Stimulated activated CD8-positive, alpha-beta memory T cell treated with anti-CD3 and anti-CD28 coated beads, Interleukin-12 subunit alpha, Interleukin-12 subunit beta, amount 100 ng/mL, for 1 hour (primary cell): Measurements from ENCODE around the gene HAGHL.

Experiments used
- DNase-seq: peaks from one replicate; pipeline ENCODE4 v3.0.0-alpha.2; 2020; ENCODE audit warnings: low read depth

HAGHL gene

DNA sequence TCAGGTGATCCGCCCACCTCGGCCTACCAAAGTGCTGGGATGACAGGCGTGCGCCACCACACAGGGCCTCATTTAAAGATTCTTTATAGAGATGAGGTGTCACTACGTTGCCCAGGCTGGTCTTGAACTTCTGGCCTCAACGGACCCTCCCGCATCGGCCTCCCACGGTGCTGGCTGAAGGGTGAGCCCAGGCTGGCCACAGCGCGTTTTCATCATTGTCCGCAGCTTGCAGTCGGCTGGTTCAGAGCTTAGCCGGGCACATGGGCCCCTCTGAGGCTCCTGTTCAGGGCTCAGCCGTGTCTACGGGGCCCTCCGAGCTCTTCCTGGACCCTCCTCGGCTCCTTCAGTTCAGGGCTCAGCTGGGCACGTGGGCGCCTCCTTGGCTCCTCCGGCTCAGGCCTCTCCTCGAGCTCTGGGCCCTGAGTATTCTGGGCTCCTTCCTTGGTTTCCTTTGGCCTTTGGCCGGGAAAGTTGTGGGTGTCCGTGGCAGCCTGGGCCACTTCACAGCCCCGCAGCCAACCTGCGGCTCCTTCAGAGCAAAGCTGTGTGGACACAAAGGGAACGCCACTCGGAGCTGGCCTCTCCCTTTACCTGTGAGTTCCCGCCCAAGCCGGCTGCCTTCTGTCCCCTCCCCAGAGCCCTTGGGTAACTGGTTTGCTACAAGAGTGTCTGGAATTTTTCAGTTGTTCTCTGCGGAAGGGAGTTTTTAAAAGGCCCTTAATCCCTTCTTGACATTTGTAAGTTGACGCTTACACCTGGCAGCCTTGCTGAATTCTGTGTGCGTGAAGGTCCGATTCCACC is 32.4 kb downstream of the HAGHL start:
- DNase-seq: no peak

DNA sequence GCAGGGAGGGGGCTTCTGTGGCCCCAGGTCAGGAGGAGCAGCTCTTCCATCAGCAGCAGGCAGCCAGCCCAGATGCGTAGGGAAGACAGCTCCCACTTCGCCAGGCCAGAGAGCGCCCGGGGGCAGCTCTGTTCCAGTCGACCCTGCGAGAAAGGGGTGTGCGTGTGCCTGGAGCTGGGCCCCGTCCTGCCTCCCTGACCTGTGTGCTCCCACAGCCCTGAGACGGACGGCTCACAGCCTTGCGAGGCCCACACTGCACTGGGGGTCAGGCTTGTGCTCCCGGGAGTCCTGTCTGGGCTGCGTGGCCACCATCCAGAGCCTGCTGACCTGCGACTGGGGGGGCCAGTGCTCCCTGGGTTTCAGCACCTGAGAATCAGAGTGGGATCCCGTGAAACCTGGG is 33.2 kb downstream of the HAGHL start:
- DNase-seq: no peak

DNA sequence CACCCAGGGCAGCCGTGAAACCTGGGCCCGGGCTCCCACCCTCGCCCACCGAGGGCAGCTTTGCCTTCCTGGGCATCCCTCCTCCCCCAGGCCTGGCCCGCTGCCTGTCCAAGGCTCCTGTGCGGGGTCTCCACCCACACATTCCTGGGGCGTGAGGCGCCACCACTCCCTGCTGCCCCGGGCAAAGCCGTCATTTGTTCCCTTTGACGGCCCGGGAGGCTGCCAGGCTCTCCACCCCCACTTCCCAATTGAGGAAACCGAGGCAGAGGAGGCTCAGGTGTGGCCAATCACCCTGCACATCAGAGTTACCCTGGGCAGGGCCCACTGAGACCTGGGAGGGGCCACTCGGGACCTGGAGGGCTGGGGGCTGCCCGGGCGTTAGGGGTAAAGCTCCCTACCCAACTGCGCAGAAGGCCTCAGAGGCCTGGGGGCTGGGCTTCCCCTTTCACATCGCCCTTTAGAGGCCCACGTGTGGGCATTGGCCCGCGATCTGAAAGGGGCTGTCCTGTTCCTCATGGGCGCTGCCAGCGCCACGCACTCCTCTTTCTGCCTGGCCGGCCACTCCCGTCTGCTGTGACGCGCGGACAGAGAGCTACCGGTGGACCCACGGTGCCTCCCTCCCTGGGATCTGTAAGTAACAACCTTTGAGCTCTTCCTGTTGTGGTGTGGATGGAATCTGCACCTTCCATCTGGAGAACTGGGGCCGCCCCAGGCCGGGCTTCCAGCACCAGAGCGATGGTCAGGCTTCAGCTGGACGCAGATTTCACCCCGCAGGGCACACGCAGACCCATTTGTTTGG is 33.8 kb downstream of the HAGHL start, which contains the start of gene MSLN:
MSLN (plus strand) TSS at position 190 of the 799 bp plus-strand sequence. CDS start 1,947 bp downstream, outside the sequence.
- DNase-seq: no peak

DNA sequence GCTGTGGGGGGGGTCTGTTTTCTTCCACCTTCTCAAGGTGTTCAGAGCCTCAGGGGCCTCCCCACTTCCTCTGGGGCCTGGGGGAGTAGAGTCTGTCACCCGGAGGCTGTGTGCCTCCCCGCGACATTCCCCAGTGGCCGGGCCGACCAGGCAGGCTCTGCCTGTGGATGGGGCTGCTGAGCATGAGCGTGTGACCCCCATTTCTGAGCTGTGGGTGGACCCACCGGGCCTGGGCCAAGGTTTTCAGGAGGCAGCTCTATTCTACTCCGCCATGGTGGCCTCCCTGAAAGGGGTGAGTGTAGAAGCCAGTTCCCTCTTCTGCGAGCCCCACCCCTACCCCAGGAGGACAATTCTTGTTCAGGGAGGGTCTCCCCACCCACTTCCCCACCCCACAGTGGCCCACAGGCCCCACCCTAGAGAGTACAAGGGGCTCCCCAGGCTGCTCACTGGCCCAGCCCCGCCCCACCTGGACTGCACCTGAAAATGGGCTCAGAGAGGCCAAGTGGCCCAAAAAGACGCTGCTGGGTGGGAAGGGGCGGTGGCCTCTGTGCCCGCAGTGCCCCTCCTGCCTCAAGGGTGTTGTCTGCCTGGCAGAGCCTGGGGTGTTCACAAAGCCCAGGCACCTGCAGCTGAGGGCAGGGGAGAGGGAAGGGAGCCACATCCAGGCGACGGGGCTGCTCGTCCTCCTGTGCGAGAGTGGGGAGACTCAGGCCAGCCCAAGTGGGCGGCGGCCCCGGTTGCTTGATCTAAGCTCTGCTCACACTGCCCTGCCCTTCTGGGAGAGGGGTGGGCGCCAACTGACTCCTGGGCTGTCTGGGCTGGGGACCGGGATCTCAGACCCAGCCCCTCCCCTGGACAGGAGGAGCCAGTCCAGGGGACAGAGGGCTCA is 35.0 kb downstream of the HAGHL start:
- DNase-seq: no peak

DNA sequence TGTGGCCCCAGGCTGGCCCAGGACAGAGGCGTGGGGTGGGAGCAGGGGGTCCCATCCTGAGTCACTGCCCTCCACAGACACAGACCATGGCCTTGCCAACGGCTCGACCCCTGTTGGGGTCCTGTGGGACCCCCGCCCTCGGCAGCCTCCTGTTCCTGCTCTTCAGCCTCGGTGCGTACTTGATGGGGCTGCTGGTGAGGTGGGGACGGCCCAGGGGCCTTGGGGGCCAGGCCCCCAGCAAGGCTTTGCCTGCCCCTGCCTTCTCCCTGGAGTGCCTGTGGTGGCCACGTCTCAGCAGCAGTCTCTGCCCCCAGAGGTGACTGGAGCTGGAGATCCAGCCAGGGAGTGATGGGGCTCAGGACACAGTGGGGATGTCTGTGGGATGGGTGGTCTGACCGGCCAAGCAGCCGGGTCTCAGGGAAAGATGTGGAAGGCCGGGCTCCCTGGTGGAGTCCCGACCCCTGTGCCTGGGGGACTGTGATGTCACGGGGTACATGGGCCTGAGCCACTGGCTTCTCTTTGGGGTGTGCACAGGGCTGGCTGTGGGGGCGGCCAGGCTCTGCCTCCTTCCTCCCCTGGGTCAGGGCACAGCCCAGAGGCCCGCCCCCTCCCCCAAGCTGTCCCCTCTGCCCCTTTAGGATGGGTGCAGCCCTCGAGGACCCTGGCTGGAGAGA is 35.8 kb downstream of the HAGHL start:
- DNase-seq: no peak

DNA sequence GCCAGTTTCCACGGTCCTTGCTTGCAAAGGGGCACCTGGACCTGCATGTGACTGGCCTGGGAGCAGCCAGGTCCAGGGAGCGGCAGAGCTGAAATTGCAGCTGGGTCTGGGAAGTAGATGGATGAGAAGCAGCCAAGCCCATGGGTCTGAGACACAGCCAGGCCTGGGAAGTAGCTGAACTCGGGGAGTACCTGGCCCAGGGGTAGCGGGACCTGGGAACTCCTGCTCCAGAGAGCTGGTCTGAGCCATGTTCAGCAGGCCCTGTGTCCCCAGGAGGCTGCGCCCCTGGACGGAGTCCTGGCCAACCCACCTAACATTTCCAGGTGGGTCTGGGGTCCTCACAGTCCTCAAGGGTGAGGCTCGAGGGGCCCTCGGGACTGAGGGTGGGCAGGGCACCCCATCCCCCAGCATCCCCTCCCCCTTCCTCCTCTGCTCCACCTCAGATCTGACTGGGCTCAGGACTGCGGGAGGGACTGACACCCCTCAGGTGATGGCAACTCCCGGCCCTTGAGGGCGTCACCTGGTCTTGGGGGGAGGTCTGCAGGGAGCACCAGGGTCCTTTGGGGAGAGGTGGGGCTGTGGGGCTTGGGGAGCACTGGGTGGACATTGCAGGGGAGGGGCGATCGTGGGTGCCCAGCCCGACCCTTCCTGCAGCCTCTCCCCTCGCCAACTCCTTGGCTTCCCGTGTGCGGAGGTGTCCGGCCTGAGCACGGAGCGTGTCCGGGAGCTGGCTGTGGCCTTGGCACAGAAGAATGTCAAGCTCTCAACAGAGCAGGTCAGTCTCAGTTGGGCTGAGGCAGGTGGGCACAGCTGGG is 36.7 kb downstream of the HAGHL start:
- no peak for DNase-seq

DNA sequence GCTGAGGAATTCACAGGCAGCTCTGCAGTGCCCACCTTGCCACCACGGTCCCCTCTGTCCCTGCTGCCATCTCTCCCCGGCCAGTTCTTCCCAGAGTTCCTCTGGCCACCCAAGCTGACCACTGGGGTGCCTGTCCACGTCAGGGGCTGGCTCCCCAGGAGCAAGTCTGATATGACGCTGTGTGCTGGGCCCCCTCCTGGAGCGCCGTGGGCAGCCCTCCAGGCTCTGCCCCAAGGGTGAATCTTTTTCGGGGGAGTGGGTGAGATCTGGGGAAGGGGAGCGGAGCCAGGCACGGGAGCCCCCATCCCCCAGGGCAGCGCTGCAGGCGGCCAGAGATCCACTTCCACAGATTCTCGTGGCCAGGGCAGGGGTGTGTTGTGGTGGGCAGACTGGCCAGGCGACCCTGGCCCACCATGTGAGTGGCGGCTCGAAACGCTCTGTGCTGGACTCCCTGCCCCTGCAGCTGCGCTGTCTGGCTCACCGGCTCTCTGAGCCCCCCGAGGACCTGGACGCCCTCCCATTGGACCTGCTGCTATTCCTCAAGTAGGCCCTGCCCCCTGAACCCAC is 37.4 kb downstream of the HAGHL start:
- no peak for DNase-seq

DNA sequence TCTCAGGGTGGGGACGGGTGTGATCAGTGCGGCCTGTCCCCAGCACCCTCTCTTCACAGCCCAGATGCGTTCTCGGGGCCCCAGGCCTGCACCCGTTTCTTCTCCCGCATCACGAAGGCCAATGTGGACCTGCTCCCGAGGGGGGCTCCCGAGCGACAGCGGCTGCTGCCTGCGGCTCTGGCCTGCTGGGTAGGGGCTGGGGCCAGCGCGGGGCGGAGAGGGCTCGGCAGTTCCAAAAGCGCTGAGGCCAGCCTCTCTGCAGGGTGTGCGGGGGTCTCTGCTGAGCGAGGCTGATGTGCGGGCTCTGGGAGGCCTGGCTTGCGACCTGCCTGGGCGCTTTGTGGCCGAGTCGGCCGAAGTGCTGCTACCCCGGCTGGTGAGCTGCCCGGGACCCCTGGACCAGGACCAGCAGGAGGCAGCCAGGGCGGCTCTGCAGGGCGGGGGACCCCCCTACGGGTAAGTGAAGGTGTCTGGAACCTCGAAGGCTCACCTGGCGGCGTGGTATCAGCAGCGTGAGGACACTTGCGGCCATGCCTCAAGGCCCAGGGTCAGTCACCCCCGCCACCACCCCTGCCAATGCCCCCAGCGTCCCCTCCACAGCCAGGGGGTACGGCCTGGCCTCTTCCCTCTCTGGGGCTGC is 38.1 kb downstream of the HAGHL start:
- no peak for DNase-seq

DNA sequence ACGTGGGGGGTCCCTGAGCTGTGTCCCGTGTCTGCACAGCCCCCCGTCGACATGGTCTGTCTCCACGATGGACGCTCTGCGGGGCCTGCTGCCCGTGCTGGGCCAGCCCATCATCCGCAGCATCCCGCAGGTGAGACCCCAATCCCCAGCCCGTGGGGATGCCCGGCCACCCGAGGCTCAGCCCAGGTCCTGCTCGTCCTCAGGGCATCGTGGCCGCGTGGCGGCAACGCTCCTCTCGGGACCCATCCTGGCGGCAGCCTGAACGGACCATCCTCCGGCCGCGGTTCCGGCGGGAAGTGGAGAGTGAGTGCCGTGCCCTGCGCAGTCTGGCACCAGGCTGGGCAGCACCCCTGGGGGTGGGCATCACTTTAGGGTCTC is 38.6 kb downstream of the HAGHL start:
- DNase-seq: no peak

DNA sequence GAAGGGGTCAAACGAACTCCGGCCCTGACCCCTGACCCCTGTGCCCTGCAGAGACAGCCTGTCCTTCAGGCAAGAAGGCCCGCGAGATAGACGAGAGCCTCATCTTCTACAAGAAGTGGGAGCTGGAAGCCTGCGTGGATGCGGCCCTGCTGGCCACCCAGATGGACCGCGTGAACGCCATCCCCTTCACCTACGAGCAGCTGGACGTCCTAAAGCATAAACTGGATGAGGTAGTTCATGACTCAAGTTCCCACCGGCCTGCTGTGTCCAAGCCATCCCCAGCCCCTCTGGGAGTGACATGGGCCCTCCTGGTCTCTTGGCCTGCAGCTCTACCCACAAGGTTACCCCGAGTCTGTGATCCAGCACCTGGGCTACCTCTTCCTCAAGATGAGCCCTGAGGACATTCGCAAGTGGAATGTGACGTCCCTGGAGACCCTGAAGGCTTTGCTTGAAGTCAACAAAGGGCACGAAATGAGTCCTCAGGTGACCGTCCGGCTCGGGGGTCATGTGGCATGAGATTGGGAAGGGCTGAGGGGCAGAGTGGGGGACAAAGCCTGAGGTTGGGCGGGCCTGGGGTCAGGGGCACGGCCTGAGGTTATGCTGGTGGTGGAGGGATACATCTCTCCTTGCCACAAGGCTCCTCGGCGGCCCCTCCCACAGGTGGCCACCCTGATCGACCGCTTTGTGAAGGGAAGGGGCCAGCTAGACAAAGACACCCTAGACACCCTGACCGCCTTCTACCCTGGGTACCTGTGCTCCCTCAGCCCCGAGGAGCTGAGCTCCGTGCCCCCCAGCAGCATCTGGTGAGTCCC is 39.3 kb downstream of the HAGHL start:
- DNase-seq: no peak

DNA sequence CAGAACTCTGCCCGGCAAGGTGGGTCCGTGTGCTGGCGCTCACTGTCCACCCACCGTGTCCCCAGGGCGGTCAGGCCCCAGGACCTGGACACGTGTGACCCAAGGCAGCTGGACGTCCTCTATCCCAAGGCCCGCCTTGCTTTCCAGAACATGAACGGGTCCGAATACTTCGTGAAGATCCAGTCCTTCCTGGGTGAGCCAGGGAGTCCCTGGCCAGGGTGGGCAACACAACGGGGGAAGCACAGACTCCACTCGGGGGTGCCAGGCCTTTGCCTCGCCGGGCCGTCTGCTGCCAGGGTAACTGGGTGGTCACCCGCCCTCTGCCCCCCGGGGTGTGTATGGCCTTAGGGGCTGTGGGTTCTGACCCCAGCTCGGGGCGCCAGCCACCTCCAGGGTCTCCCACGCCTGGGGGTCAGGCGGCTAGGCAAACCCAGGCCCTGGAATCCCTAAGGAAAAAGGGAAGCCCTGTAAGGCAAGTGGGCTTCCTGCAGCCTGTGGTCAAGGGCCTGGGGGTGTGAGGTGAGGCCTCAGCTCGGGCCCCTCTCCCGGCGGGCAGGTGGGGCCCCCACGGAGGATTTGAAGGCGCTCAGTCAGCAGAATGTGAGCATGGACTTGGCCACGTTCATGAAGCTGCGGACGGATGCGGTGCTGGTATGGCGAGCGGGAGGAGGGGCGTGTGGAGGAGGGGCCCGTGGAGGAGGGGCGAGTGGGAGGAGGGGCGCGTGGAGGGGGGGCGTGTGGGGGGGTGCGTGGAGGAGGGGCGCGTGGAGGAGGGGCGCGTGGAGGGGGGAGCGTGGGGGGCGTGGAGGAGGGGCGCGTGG is 40.1 kb downstream of the HAGHL start:
- DNase-seq: no peak

DNA sequence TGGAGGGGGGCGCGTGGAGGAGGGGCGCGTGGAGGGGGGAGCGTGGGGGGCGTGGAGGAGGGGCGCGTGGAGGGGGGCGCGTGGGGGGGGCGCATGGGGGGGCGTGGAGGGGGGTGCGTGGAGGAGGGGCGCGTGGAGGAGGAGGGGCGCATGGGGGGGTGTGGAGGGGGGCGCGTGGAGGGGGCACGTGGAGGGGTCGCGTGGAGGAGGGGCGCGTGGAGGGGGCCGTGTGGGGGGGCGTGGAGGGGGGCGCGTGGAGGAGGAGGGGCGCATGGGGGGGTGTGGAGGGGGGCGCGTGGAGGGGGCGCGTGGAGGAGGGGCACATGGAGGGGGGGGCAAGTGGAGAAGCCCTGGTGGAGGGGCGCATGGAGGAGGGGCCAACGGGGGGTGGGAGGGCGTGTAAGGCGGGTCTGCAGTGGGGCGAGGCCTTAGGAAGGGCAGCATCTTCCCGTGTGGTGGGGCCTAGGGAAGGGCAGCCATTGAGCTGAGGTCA is 40.9 kb downstream of the HAGHL start:
- no peak for DNase-seq

DNA sequence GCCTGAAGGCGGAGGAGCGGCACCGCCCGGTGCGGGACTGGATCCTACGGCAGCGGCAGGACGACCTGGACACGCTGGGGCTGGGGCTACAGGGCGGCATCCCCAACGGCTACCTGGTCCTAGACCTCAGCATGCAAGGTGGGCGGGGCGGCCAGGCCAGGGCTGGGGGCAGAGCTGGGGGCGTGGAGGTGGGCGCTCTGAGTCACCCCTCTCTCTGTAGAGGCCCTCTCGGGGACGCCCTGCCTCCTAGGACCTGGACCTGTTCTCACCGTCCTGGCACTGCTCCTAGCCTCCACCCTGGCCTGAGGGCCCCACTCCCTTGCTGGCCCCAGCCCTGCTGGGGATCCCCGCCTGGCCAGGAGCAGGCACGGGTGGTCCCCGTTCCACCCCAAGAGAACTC is 41.5 kb downstream of the HAGHL start:
- DNase-seq: no peak

DNA sequence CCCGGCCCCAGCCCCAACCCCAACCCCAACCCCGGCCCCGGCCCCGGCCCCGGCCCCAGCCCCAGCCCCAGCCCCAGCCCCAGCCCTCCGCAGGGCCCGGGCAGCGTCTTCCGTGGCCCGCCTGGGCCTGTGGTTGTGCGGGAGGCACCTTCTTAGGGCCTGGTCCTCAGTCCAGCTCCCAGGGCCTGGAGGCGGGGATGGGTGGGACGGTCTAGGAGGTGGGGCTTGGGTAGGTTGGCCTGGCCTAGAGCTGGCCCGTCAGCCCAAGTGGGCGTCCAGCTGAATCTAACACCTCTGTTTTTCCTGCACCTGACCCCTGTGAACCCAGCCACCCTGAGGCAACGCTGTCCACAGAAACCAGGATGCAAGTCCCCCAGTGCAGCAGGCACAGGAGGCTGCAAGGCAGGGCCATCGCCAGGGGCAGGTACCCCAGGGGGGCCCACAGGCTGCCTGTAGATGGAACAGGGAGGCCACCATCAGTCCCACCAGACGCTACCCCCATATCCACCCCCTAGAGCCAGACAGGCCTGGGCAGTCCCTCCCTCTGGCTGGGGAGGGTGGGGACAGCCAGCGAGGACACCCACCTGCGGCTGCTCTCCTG is 42.4 kb downstream of the HAGHL start:
- DNase-seq: no peak

DNA sequence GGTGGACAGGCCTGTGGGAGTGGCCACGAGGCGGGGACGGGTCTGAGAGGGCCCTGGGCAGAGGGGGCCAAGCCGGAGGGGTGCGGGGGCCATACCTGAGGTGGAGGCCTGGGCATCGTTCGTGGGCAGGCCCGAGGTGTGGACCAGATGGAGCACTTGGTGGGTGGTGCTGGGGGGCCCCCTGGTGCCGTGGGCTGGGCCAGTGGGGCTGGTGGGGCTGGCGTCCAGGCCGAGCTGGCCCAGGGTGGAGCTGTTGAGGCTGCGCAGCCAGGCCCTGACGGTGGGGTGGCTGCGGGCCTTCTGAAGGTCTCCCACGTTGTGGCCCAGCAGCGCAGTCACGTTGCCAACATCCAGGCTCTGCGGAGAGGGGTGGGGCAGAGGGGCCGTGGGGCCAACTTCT is 43.0 kb downstream of the HAGHL start:
- no peak for DNase-seq

DNA sequence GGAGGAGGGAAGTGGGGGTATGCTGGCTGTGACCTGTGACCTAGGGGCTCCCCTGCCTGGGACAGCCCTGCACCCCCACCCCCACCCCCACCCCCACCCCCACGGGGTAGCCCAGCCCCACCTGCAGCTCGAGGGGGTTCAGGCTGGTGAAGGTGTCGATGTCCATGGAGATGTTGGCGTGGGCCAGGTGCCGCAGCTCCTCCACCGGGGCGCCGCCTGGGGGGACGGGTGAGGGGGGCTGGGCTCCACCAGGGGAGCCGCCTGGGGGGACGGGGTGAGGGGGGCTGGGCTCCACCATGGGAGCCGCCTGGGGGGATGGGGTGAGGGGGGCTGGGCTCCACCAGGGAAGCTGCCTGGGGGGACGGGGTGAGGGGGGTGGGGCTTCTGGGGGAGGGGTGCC is 43.5 kb downstream of the HAGHL start:
- DNase-seq: no peak

DNA sequence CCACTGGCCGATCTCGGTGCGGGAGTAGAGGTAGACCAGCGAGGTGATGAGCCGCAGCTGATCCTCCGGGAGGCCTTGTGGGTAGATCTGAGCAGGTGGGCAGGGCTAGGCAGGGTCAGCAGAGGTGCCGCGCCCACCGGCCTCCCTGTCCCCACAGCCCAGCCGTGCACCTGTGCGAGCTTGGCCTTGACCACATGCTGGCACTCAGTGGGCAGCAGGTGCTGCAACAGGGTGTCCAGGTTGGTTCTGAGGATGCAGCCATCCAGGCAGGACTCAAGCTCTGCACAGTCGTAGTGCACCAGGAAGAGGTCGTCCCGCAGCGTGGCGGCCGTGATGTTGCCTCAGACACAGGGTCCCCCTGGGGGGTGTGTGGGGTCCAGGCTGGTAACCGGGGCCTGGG is 46.1 kb downstream of the HAGHL start:
- DNase-seq: no peak
